GM12878 (cell line): ENCODE measurements around the gene ATRNL1. TPM values are rescaled to one million over a fixed set of nuclear protein-coding genes. Genes with fewer than 3 reads are reported as not detected.

Experiments used
- ATAC-seq: fragments of 200-7000 bp; cut with Tn5 transposase; 3 replicates; pipeline ENCODE4 v1.9.1; 2020; ENCODE audit warnings: mild to moderate bottlenecking, moderate library complexity
- BruUV-seq: library from RNA; stranded (reverse); fragments of 400-500 nt; replicated peaks from 2 replicates; lab custom pipeline; 2021; lab: Mats Ljungman, UMichigan
- CTCF ChIA-PET: fragments of 300-600 bp; sonication (Branson Sonifier 250); formaldehyde crosslinking; extraction: SDS; loops from one replicate; lab custom pipeline; 2021; ENCODE audit warnings: inconsistent platforms; lab: Yijun Ruan, JAX
- POLR2A ChIA-PET: fragments of 350-600 bp; formaldehyde crosslinking; extraction: SDS; loops from one replicate; lab custom pipeline; 2021; ENCODE audit warnings: inconsistent platforms; lab: Charles Lee
- RAD21 ChIA-PET: fragments of 300-600 bp; sonication (Branson Sonifier 250); formaldehyde crosslinking; loops from one replicate; lab custom pipeline; 2023; ENCODE audit warnings: antibody characterized with exemption; ENCODE audit not compliant: unreplicated experiment; lab: Charles Lee
- SMC1A ChIA-PET: fragments of 300-600 bp; sonication (Branson Sonifier 250); formaldehyde crosslinking; loops from one replicate; lab custom pipeline; 2023; ENCODE audit not compliant: unreplicated experiment, uncharacterized antibody; lab: Charles Lee
- DNase-seq: peaks from one replicate; pipeline ENCODE4 v3.0.0-alpha.2; 2011; ENCODE audit warnings: low read depth, low spot score
- FAIRE-seq: peaks from 3 replicates; lab custom pipeline; 2011; peaks lifted over from hg19 to GRCh38; lab: Jason Lieb, UNC
- H2AFZ ChIP-seq: 2 replicates; pipeline ENCODE4 v1.6.0; 2011; ENCODE audit warnings: low read depth, low read length, control low read depth; ENCODE audit not compliant: control insufficient read depth
- H3K27ac ChIP-seq: 2 replicates; pipeline ENCODE4 v1.5.1; 2011; ENCODE audit warnings: control low read depth; ENCODE audit not compliant: control insufficient read depth, insufficient read depth
- H3K27me3 ChIP-seq, 2 experiments: replicated peaks in 1 of 2; 2 replicates each; pipeline versions ENCODE4 v1.6.0 to v1.6.1; 2011; ENCODE audit warnings: low read length in 1 of 2; ENCODE audit not compliant: control insufficient read depth in 2 of 2, insufficient read depth in 2 of 2
- H3K36me3 ChIP-seq, 2 experiments: 2 replicates each; pipeline ENCODE4 v1.5.1; 2011; ENCODE audit warnings: low read length in 1 of 2; ENCODE audit not compliant: control insufficient read depth in 2 of 2, insufficient read depth in 2 of 2
- H3K4me1 ChIP-seq: 2 replicates; pipeline ENCODE4 v1.6.1; 2011; ENCODE audit warnings: mild to moderate bottlenecking, low read length, moderate library complexity, mixed read lengths; ENCODE audit not compliant: control insufficient read depth, insufficient read depth
- H3K4me2 ChIP-seq: 2 replicates; pipeline ENCODE4 v1.6.0; 2011; ENCODE audit warnings: control low read depth; ENCODE audit not compliant: control insufficient read depth, insufficient read depth
- H3K4me3 ChIP-seq: fragments of 200-600 bp; sonication (generic); 2 replicates; pipeline ENCODE4 v1.5.1; 2016
- H3K79me2 ChIP-seq: 2 replicates; pipeline ENCODE4 v1.6.0; 2011; ENCODE audit warnings: low read length; ENCODE audit not compliant: control insufficient read depth, insufficient read depth
- H3K9ac ChIP-seq: 2 replicates; pipeline ENCODE4 v1.8.0; 2011; ENCODE audit warnings: low read length, control low read depth, mixed read lengths; ENCODE audit not compliant: control insufficient read depth, insufficient read depth
- H3K9me3 ChIP-seq: replicated peaks from 3 replicates; pipeline ENCODE4 v1.5.1; 2011; ENCODE audit warnings: mild to moderate bottlenecking, low read length; ENCODE audit not compliant: control insufficient read depth, insufficient read depth
- H4K20me1 ChIP-seq: 2 replicates; pipeline ENCODE4 v1.6.0; 2011; ENCODE audit not compliant: control insufficient read depth, insufficient read depth
- POLR2A ChIP-seq: IDR thresholded peaks from 2 replicates; pipeline ENCODE4 v1.6.1; 2011; ENCODE audit warnings: low read depth, mild to moderate bottlenecking, low read length
- PRDM15 ChIP-seq: fragments of 450-650 bp; formaldehyde crosslinking; IDR thresholded peaks from 2 replicates; pipeline ENCODE4 v1.4.0; 2020; ENCODE audit warnings: mild to moderate bottlenecking, moderate library complexity
- RB1 ChIP-seq: fragments of 450-650 bp; formaldehyde crosslinking; IDR thresholded peaks from 2 replicates; pipeline ENCODE4 v1.6.1; 2017; ENCODE audit warnings: mild to moderate bottlenecking, borderline replicate concordance
- RUNX3 ChIP-seq: IDR thresholded peaks from 2 replicates; pipeline ENCODE4 v1.6.1; 2012; ENCODE audit warnings: low read length, inconsistent platforms
- SKIL ChIP-seq: fragments of 450-650 bp; IDR thresholded peaks from 2 replicates; pipeline ENCODE4 v1.6.1; 2017; ENCODE audit warnings: mild to moderate bottlenecking, low read depth, inconsistent platforms; ENCODE audit not compliant: poor library complexity, severe bottlenecking
- SMAD1 ChIP-seq: fragments of 450-650 bp; IDR thresholded peaks from 2 replicates; pipeline ENCODE4 v1.6.1; 2018; ENCODE audit warnings: mild to moderate bottlenecking, low read depth; ENCODE audit not compliant: partially characterized antibody
- WGBS: methylation state at CpG from one replicate; pipeline ENCODE4 v1.1.6; 2016; ENCODE audit warnings: low lambda C conversion rate; ENCODE audit not compliant: insufficient replicate concordance, insufficient coverage; ENCODE audit errors: missing lambda C conversion rate; 5-methylcytosine and 5-hydroxymethylcytosine counted together
- in situ Hi-C: fragments of 300-500 bp; cut with MboI; formaldehyde crosslinking; loops from 9 replicates; pipeline ENCODE4 v1.14.3; 2018; ENCODE audit warnings: mixed read lengths
- intact Hi-C: fragments of 100-400 bp; cut with micrococcal nuclease; formaldehyde crosslinking; loops from one replicate; pipeline ENCODE4 v1.14.2; 2022; ENCODE audit not compliant: unreplicated experiment
- polyA plus RNA-seq, 11 experiments: library from polyadenylated mRNA; depleted of rRNA in 4 of 11; unstranded in 6 of 11; stranded (reverse) in 5 of 11; fragments of >200 nt; fragmentation: Nextera tagmentation in 4 of 11; fragmentation: Illumina TruSeq in 1 of 11; extraction: Ambion mirVana in 4 of 11; extraction: Trizol in 1 of 11; gene quantifications; 1 replicate in 1 of 11; 2 replicates in 10 of 11; pipeline versions ENCODE4 v1.2.1 to v1.2.3, GENCODE V29; 2011 to 2016; ENCODE audit warnings: inconsistent platforms in 2 of 11, missing spikeins in 2 of 11, low read depth in 1 of 11
- total RNA-seq, 4 experiments: library from RNA; depleted of rRNA in 3 of 4; stranded (reverse); fragments of >200 nt in 3 of 4; fragmentation: Illumina TruSeq in 1 of 4; extraction: Trizol in 1 of 4; gene quantifications; 2 replicates each; pipeline versions ENCODE4 v1.2.1 to v1.2.3, GENCODE V29; 2013 to 2021
- TF ChIP-seq, protein P1 (sequence below): IDR thresholded peaks from 2 replicates; pipeline ENCODE4 v1.6.1; 2011; ENCODE audit warnings: borderline replicate concordance, low read depth, mild to moderate bottlenecking, moderate library complexity, mixed read lengths, low read length; ENCODE audit not compliant: insufficient read depth; ENCODE audit errors: extremely low read length
- TF ChIP-seq, protein P2 (sequence below): IDR thresholded peaks from 2 replicates; pipeline ENCODE4 v1.6.1; 2012; ENCODE audit warnings: mild to moderate bottlenecking, low read depth, low read length

Gene ATRNL1
- total and polyA plus RNA-seq, 10 of the 15 experiments (the other 5 are each of a cell fraction or from before 2014, with no cell fraction given), result 0.03 to 1.4 (median 0.34) TPM

DNA sequence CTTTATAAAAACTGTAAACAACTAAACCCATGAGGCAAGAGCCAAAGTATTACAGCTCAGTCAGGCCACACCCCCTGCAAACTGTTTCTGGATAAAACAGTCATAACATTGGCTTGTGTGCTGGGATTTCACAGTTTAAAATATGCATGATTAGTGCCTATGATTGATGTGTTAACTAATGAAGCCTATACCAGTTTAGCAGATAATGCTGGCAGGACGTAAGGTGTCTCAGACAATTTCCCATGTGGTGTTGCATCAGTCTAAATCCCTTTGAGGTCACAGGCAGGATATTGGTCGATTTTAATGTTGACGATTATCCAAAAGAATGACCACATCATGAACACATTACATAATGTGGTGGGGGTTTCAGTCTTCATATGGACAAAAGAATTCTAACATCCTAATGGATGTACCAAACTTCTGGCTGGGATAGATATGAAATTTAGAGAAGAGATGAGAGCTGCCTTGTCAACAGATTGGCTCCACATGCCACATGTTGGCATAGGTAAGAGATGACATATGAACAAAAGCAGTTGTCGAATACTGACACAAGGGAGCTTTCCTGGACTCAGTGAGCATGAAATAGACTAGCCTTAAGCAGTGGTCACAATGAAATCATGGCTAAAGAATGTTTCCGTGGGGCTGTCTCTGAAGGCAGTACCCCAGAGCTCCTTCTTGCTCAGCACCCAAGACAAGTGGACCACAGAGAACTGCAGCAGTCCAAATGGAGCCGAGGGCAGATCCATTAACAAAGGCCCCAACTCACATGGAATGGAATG is 734.3 kb downstream of the ATRNL1 start:
- Histone ChIP-seq H3K27me3 (no peaks in the 10 kb centered on the region; a peak in 1 of 4 replicates), H3K9ac (no peak overlapping the region), H3K36me3 (no peaks in the 10 kb centered on the region), H2AFZ (no peak overlapping the region), H3K4me3 (no peak overlapping the region), H3K79me2 (no peaks in the 10 kb centered on the region), H3K4me1 (no peaks in the 10 kb centered on the region), H3K4me2 (no peak overlapping the region), H4K20me1 (no peaks in the 10 kb centered on the region), H3K27ac (no peak overlapping the region), H3K9me3 (no peaks in the 10 kb centered on the region)
- whole genome bisulfite sequencing, result 19% methylated on average over 6 of the region's 6 CpGs
- RAD21 ChIA-PET, result no interaction called here
- POLR2A ChIA-PET, result no interaction called here
- FAIRE-seq, result no peak
- BruUV-seq, result no TSS peak
- no peak for ATAC-seq
- SMC1A ChIA-PET, result no interaction called here
- intact Hi-C loops (no loop called here), in situ Hi-C loops (no loop called here)
- DNase-seq, result no peak
- CTCF ChIA-PET, result no interaction called here
- TF ChIP-seq, protein P1, sequence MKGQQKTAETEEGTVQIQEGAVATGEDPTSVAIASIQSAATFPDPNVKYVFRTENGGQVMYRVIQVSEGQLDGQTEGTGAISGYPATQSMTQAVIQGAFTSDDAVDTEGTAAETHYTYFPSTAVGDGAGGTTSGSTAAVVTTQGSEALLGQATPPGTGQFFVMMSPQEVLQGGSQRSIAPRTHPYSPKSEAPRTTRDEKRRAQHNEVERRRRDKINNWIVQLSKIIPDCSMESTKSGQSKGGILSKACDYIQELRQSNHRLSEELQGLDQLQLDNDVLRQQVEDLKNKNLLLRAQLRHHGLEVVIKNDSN, result no peak
- TF ChIP-seq POLR2A (no peak), RB1 (no peak), SKIL (no peak), PRDM15 (CRISPR knock-in tag) (no peak), SMAD1 (no peak), RUNX3 (no peak)
- TF ChIP-seq, protein P2, sequence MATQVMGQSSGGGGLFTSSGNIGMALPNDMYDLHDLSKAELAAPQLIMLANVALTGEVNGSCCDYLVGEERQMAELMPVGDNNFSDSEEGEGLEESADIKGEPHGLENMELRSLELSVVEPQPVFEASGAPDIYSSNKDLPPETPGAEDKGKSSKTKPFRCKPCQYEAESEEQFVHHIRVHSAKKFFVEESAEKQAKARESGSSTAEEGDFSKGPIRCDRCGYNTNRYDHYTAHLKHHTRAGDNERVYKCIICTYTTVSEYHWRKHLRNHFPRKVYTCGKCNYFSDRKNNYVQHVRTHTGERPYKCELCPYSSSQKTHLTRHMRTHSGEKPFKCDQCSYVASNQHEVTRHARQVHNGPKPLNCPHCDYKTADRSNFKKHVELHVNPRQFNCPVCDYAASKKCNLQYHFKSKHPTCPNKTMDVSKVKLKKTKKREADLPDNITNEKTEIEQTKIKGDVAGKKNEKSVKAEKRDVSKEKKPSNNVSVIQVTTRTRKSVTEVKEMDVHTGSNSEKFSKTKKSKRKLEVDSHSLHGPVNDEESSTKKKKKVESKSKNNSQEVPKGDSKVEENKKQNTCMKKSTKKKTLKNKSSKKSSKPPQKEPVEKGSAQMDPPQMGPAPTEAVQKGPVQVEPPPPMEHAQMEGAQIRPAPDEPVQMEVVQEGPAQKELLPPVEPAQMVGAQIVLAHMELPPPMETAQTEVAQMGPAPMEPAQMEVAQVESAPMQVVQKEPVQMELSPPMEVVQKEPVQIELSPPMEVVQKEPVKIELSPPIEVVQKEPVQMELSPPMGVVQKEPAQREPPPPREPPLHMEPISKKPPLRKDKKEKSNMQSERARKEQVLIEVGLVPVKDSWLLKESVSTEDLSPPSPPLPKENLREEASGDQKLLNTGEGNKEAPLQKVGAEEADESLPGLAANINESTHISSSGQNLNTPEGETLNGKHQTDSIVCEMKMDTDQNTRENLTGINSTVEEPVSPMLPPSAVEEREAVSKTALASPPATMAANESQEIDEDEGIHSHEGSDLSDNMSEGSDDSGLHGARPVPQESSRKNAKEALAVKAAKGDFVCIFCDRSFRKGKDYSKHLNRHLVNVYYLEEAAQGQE, result no peak
